Uterus (tissue), 4 donors: ENCODE data around the gene EFHC2. TPM values are rescaled to one million over a fixed set of nuclear protein-coding genes. Genes with fewer than 3 reads are reported as not detected.

Experiments used
- DNase-seq, 2 donors: peaks; one replicate each; pipeline ENCODE4 v3.0.0-alpha.2; 2019 to 2020
- H3K27ac ChIP-seq, 2 donors: fragments of 200-600 bp; sonication (generic); 1 replicate in 1 of 2; 2 replicates in 1 of 2; pipeline ENCODE4 v1.5.1; 2016 to 2018
- H3K27me3 ChIP-seq, 2 donors: fragments of 200-600 bp; sonication (generic); one replicate each; pipeline ENCODE4 v1.5.1; 2018 to 2019; ENCODE audit warnings: control low read depth in 1 of 2
- H3K36me3 ChIP-seq, 2 donors: fragments of 200-600 bp; sonication (generic); one replicate each; pipeline ENCODE4 v1.5.1; 2019; ENCODE audit warnings: control low read depth in 1 of 2
- H3K4me1 ChIP-seq, 2 donors: fragments of 200-600 bp; sonication (generic); one replicate each; pipeline ENCODE4 v1.5.1; 2018 to 2019; ENCODE audit warnings: control low read depth in 1 of 2
- H3K4me3 ChIP-seq, 2 donors: fragments of 200-600 bp; sonication (generic); 1 replicate in 1 of 2; 2 replicates in 1 of 2; pipeline ENCODE4 v1.5.1; 2018 to 2019; ENCODE audit warnings: mild to moderate bottlenecking in 1 of 2
- H3K9me3 ChIP-seq, 2 donors: fragments of 200-600 bp; sonication (generic); one replicate each; pipeline ENCODE4 v1.5.1; 2019; ENCODE audit warnings: control low read depth in 1 of 2
- POLR2A ChIP-seq, 2 donors: fragments of 450-650 bp; IDR thresholded peaks; one replicate each; pipeline ENCODE4 v1.6.1; 2016; ENCODE audit warnings: antibody characterized with exemption in 2 of 2, mild to moderate bottlenecking in 1 of 2, moderate library complexity in 1 of 2
- intact Hi-C: fragments of 100-400 bp; cut with DNase I; formaldehyde crosslinking; loops from one replicate; pipeline ENCODE4 v1.15.1; 2023; ENCODE audit warnings: low total_unique reads
- total RNA-seq, 4 donors: library from RNA; depleted of rRNA in 3 of 4; stranded (reverse); fragments of >200 nt in 3 of 4; gene quantifications; one replicate each; pipeline versions ENCODE4 v1.1.0 to v1.2.4, GENCODE V29; 2014 to 2023
- TF ChIP-seq, protein P1 (sequence below), 4 experiments: fragments of 200-600 bp in 2 of 4; fragments of 450-650 bp in 2 of 4; sonication (generic) in 2 of 4; IDR thresholded peaks; one replicate each; pipeline ENCODE4 v1.5.1; 2016 to 2019; ENCODE audit warnings: antibody characterized with exemption in 4 of 4, mild to moderate bottlenecking in 2 of 4, moderate library complexity in 1 of 4
- donor health status: DM: yes; HTN: yes; CAD: no.

The EFHC2 gene
- total RNA-seq, 4 donors from 2014 or later: 0.59 to 6.4 (median 4.1) TPM

- H3K36me3 ChIP-seq: no peaks in the 10 kb centered on the region
- TF ChIP-seq, protein P1, sequence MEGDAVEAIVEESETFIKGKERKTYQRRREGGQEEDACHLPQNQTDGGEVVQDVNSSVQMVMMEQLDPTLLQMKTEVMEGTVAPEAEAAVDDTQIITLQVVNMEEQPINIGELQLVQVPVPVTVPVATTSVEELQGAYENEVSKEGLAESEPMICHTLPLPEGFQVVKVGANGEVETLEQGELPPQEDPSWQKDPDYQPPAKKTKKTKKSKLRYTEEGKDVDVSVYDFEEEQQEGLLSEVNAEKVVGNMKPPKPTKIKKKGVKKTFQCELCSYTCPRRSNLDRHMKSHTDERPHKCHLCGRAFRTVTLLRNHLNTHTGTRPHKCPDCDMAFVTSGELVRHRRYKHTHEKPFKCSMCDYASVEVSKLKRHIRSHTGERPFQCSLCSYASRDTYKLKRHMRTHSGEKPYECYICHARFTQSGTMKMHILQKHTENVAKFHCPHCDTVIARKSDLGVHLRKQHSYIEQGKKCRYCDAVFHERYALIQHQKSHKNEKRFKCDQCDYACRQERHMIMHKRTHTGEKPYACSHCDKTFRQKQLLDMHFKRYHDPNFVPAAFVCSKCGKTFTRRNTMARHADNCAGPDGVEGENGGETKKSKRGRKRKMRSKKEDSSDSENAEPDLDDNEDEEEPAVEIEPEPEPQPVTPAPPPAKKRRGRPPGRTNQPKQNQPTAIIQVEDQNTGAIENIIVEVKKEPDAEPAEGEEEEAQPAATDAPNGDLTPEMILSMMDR (IDR thresholded peaks at IDR 0.05): no peak
- no peak for TF ChIP-seq POLR2A (IDR thresholded peaks at IDR 0.05)
- H3K27ac ChIP-seq: no peak overlapping the region
- intact Hi-C loops: no loop called here
- no peaks in the 10 kb centered on the region for H3K27me3 ChIP-seq
- DNase-seq: no peak
- no peak overlapping the region for H3K4me3 ChIP-seq
- H3K4me1 ChIP-seq: no peaks in the 10 kb centered on the region
- H3K9me3 ChIP-seq: no peaks in the 10 kb centered on the region
These were observed 31.1 kb downstream of the EFHC2 start for GRCh38 chrX:44312421-44312820.

- H3K27me3 ChIP-seq: no peaks in the 10 kb centered on the region
- TF ChIP-seq POLR2A (IDR thresholded peaks at IDR 0.05): no peak
- TF ChIP-seq, protein P1 (IDR thresholded peaks at IDR 0.05): no peak
- H3K36me3 ChIP-seq: no peaks in the 10 kb centered on the region
- H3K27ac ChIP-seq: no peak overlapping the region
- DNase-seq: no peak
- no peaks in the 10 kb centered on the region for H3K9me3 ChIP-seq
- H3K4me1 ChIP-seq: no peaks in the 10 kb centered on the region
- no peak overlapping the region for H3K4me3 ChIP-seq
- intact Hi-C loops: no loop called here
These were observed 33.2 kb downstream of the EFHC2 start for GRCh38 chrX:44310227-44310626.

- Histone ChIP-seq H3K9me3 (no peaks in the 10 kb centered on the region), H3K36me3 (no peaks in the 10 kb centered on the region), H3K27me3 (no peaks in the 10 kb centered on the region), H3K4me3 (no peak overlapping the region), H3K4me1 (no peaks in the 10 kb centered on the region), H3K27ac (no peak overlapping the region)
- TF ChIP-seq, protein P1 (IDR thresholded peaks at IDR 0.05): no peak
- no peak for TF ChIP-seq POLR2A (IDR thresholded peaks at IDR 0.05)
- DNase-seq: no peak
- intact Hi-C loops: no loop called here
These were observed 34.6 kb downstream of the EFHC2 start for GRCh38 chrX:44308869-44309268.

- no peak for DNase-seq
- Histone ChIP-seq H3K27ac (no peak overlapping the region), H3K27me3 (no peaks in the 10 kb centered on the region), H3K4me3 (no peak overlapping the region), H3K4me1 (no peaks in the 10 kb centered on the region), H3K9me3 (no peaks in the 10 kb centered on the region), H3K36me3 (no peaks in the 10 kb centered on the region)
- intact Hi-C loops: no loop called here
- TF ChIP-seq, protein P1 (IDR thresholded peaks at IDR 0.05): no peak
- no peak for TF ChIP-seq POLR2A (IDR thresholded peaks at IDR 0.05)
These were observed 37.1 kb downstream of the EFHC2 start for GRCh38 chrX:44306356-44306755.

- no peak overlapping the region for H3K4me3 ChIP-seq
- H3K4me1 ChIP-seq: no peaks in the 10 kb centered on the region
- TF ChIP-seq POLR2A (IDR thresholded peaks at IDR 0.05): no peak
- TF ChIP-seq, protein P1 (IDR thresholded peaks at IDR 0.05): no peak
- no peaks in the 10 kb centered on the region for H3K36me3 ChIP-seq
- H3K27me3 ChIP-seq: no peaks in the 10 kb centered on the region
- H3K27ac ChIP-seq: no peak overlapping the region
- DNase-seq: no peak
- no peaks in the 10 kb centered on the region for H3K9me3 ChIP-seq
- intact Hi-C loops: no loop called here
These were observed 37.6 kb downstream of the EFHC2 start for GRCh38 chrX:44305921-44306320.
